Panc1 (cell line): Measurements from ENCODE around the gene PCGF3. TPM values are rescaled to one million over a fixed set of nuclear protein-coding genes. Genes with fewer than 3 reads are reported as not detected.
A peak's percentile ranks its signal among the peaks of the same experiment; 100 is the strongest.

Experiments used
- ATAC-seq: fragments of 200-7000 bp; cut with Tn5 transposase; 2 replicates; pipeline ENCODE4 v1.9.1; 2020; ENCODE audit warnings: mild to moderate bottlenecking, moderate library complexity
- BruUV-seq: library from RNA; stranded (reverse); fragments of 400-500 nt; replicated peaks from 2 replicates; lab custom pipeline; 2021; lab: Mats Ljungman, UMichigan
- CTCF ChIA-PET: fragments of 300-600 bp; sonication (Branson Sonifier 250); formaldehyde crosslinking; loops from one replicate; lab custom pipeline; 2022; ENCODE audit warnings: antibody characterized with exemption; lab: Charles Lee
- POLR2A ChIA-PET: fragments of 300-600 bp; sonication (Branson Sonifier 250); formaldehyde crosslinking; loops from one replicate; lab custom pipeline; 2022; ENCODE audit warnings: antibody characterized with exemption; lab: Charles Lee
- DNase-seq: peaks from one replicate; pipeline ENCODE4 v3.0.0-alpha.2; 2010; ENCODE audit warnings: low read depth, low spot score
- H3K27ac ChIP-seq: 2 replicates; pipeline ENCODE4 v1.5.1; 2011; ENCODE audit warnings: mild to moderate bottlenecking, low read length, inconsistent platforms
- H3K27me3 ChIP-seq: fragments of 200-500 bp; sonication (Bioruptor generic); 2 replicates; pipeline ENCODE4 v1.6.0; 2014; ENCODE audit warnings: low read length, inconsistent platforms; ENCODE audit not compliant: control insufficient read depth, insufficient read depth
- H3K36me3 ChIP-seq: fragments of 200-500 bp; sonication (Bioruptor generic); 2 replicates; pipeline ENCODE4 v1.5.1; 2014; ENCODE audit warnings: inconsistent platforms, mild to moderate bottlenecking, low read length, moderate library complexity; ENCODE audit not compliant: control insufficient read depth, insufficient read depth
- H3K4me1 ChIP-seq: 2 replicates; pipeline ENCODE4 v1.5.1; 2011; ENCODE audit warnings: inconsistent platforms, mild to moderate bottlenecking, low read length, moderate library complexity; ENCODE audit not compliant: control insufficient read depth, insufficient read depth
- H3K4me3 ChIP-seq, 2 experiments: 2 replicates each; pipeline ENCODE4 v1.5.1; 2011 to 2012; ENCODE audit warnings: low read depth in 2 of 2, low read length in 2 of 2, mild to moderate bottlenecking in 2 of 2, inconsistent platforms in 1 of 2, moderate library complexity in 1 of 2
- H3K9me3 ChIP-seq: fragments of 200-500 bp; sonication (Bioruptor generic); 2 replicates; pipeline ENCODE4 v1.5.1; 2014; ENCODE audit warnings: low read depth, mild to moderate bottlenecking, inconsistent platforms, low read length, moderate library complexity; ENCODE audit not compliant: control insufficient read depth, insufficient read depth
- POLR2AphosphoS5 ChIP-seq: IDR thresholded peaks from 2 replicates; pipeline ENCODE4 v1.6.1; 2012; ENCODE audit warnings: mild to moderate bottlenecking, low read depth, low read length, moderate library complexity
- SIN3A ChIP-seq: IDR thresholded peaks from 2 replicates; pipeline ENCODE4 v1.6.1; 2012; ENCODE audit warnings: low read depth, mild to moderate bottlenecking, low read length, moderate library complexity, borderline replicate concordance; ENCODE audit not compliant: insufficient read depth
- TCF7L2 ChIP-seq: IDR thresholded peaks from 2 replicates; pipeline ENCODE4 v1.6.1; 2011; ENCODE audit warnings: mild to moderate bottlenecking, low read depth, low read length, inconsistent platforms
- in situ Hi-C: cut with HindIII; loops from 2 replicates; pipeline ENCODE4 v1.10.0; 2016; ENCODE audit warnings: low sequenced_read_pairs, low pct_unique_long_range_greater_than_20kb
- intact Hi-C: fragments of 100-400 bp; cut with micrococcal nuclease; formaldehyde crosslinking; loops from one replicate; pipeline ENCODE4 v1.10.0; 2022; ENCODE audit not compliant: unreplicated experiment
- total RNA-seq: library from RNA; stranded (reverse); gene quantifications from one replicate; pipeline ENCODE4 v1.2.1, GENCODE V29; 2021; ENCODE audit not compliant: unreplicated experiment
- TF ChIP-seq, protein P1 (sequence below): fragments of 450-650 bp; IDR thresholded peaks from 2 replicates; pipeline ENCODE4 v1.5.1; 2017; ENCODE audit warnings: mild to moderate bottlenecking
- TF ChIP-seq, protein P2 (sequence below), 2 experiments: IDR thresholded peaks; 2 replicates each; pipeline ENCODE4 v1.6.1; 2011 to 2012; ENCODE audit warnings: low read depth in 2 of 2, control low read depth in 1 of 2, low read length in 1 of 2, mild to moderate bottlenecking in 1 of 2, moderate library complexity in 1 of 2; ENCODE audit not compliant: insufficient read depth in 1 of 2

The PCGF3 gene
- total RNA-seq, 1 experiment from 2014 or later, result 44.6 TPM

DNA sequence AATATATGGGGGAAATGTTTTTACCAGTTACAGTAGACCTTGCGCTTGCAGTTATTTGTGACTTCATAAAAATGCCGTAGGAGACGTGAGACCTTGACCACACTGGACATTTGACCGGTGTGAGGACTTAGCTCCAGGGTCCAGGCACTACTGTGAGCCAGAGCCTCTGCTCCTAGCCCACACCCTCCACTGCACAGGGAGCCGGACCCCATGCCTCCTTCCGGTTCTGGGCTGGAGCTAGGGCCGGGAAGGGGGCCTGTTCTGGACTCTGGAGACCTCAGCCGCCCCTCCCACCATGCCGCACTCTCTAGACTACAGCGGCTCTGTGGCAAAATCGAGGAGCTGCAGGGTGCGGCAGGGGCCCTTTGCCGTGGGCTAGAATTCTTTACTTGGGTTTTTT lies 5.3 kb downstream of the PCGF3 start:
- DNase-seq (no peak), ATAC-seq (0 out of 2 replicates have a peak, but pooled peaks have one; percentile 33)
- ChIA-PET POLR2A (interaction anchor here (0.8 kb wide), 1 partner anchor 10 kb away, joined by 6 read pairs; no protein-coding TSS in a partner anchor), CTCF (no interaction called here)
- Histone ChIP-seq H3K4me1 (no peaks in the 10 kb centered on the region), H3K4me3 (no peak overlapping the region), H3K9me3 (no peaks in the 10 kb centered on the region), H3K36me3 (peaks cover 3% of the 10 kb centered on the region; the same call in 1 of the 2 replicates), H3K27me3 (no peaks in the 10 kb centered on the region), H3K27ac (no peak overlapping the region)
- TF ChIP-seq SIN3A, result no peak
- TF ChIP-seq POLR2AphosphoS5, result no peak
- TF ChIP-seq TCF7L2, result no peak
- TF ChIP-seq, protein P1, sequence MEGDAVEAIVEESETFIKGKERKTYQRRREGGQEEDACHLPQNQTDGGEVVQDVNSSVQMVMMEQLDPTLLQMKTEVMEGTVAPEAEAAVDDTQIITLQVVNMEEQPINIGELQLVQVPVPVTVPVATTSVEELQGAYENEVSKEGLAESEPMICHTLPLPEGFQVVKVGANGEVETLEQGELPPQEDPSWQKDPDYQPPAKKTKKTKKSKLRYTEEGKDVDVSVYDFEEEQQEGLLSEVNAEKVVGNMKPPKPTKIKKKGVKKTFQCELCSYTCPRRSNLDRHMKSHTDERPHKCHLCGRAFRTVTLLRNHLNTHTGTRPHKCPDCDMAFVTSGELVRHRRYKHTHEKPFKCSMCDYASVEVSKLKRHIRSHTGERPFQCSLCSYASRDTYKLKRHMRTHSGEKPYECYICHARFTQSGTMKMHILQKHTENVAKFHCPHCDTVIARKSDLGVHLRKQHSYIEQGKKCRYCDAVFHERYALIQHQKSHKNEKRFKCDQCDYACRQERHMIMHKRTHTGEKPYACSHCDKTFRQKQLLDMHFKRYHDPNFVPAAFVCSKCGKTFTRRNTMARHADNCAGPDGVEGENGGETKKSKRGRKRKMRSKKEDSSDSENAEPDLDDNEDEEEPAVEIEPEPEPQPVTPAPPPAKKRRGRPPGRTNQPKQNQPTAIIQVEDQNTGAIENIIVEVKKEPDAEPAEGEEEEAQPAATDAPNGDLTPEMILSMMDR, result no peak
- TF ChIP-seq, protein P2, sequence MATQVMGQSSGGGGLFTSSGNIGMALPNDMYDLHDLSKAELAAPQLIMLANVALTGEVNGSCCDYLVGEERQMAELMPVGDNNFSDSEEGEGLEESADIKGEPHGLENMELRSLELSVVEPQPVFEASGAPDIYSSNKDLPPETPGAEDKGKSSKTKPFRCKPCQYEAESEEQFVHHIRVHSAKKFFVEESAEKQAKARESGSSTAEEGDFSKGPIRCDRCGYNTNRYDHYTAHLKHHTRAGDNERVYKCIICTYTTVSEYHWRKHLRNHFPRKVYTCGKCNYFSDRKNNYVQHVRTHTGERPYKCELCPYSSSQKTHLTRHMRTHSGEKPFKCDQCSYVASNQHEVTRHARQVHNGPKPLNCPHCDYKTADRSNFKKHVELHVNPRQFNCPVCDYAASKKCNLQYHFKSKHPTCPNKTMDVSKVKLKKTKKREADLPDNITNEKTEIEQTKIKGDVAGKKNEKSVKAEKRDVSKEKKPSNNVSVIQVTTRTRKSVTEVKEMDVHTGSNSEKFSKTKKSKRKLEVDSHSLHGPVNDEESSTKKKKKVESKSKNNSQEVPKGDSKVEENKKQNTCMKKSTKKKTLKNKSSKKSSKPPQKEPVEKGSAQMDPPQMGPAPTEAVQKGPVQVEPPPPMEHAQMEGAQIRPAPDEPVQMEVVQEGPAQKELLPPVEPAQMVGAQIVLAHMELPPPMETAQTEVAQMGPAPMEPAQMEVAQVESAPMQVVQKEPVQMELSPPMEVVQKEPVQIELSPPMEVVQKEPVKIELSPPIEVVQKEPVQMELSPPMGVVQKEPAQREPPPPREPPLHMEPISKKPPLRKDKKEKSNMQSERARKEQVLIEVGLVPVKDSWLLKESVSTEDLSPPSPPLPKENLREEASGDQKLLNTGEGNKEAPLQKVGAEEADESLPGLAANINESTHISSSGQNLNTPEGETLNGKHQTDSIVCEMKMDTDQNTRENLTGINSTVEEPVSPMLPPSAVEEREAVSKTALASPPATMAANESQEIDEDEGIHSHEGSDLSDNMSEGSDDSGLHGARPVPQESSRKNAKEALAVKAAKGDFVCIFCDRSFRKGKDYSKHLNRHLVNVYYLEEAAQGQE (IDR thresholded peaks at IDR 0.05; ENCODE audit: insufficient read depth in 1 of 2, low read depth in 2 of 2, low read length in 1 of 2), result no peak
- no TSS peak for BruUV-seq
- intact Hi-C loops, result no loop called here
- in situ Hi-C loops, result no loop called here

DNA sequence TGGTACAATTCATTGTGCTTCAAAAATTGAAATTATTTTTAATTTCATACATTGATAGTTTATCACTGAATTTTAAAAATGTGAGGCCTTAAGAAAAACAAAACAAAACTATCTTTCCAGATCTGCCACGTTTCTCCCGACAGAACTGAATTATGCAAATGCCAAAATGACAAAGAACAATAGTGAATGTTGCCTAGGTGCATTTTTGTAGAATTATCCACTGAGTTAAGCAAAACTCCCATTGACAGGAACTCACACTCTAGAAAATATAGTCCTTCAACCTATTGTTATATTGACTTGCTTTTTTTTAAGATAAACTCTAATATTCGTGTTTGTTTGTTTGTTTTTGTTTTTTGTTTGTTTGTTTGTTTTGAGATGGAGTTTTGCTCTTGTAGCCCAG lies 6.5 kb downstream of the PCGF3 start:
- no peaks in the 10 kb centered on the region for H3K4me1 ChIP-seq
- no peak for TF ChIP-seq TCF7L2
- TF ChIP-seq, protein P1, result no peak
- TF ChIP-seq, protein P2 (IDR thresholded peaks at IDR 0.05; ENCODE audit: insufficient read depth in 1 of 2, low read depth in 2 of 2, low read length in 1 of 2), result no peak
- no peak for TF ChIP-seq POLR2AphosphoS5
- TF ChIP-seq SIN3A, result no peak
- H3K27ac ChIP-seq, result no peak overlapping the region
- in situ Hi-C loops (no loop called here), intact Hi-C loops (no loop called here)
- DNase-seq (no peak), ATAC-seq (no peak)
- H3K9me3 ChIP-seq, result no peaks in the 10 kb centered on the region
- H3K27me3 ChIP-seq, result no peaks in the 10 kb centered on the region
- ChIA-PET POLR2A (no interaction called here), CTCF (no interaction called here)
- no peaks in the 10 kb centered on the region for H3K36me3 ChIP-seq
- TSS peak; percentile 50 for BruUV-seq
- H3K4me3 ChIP-seq, result no peak overlapping the region
